ENCODE results near the gene JARID2. TPM values are rescaled to one million over a fixed set of nuclear protein-coding genes. Genes with fewer than 3 reads are reported as not detected.

Gene JARID2
- total RNA-seq, 4 donors from 2014 or later = 10.8 to 31.6 (median 14.3) TPM

DNA sequence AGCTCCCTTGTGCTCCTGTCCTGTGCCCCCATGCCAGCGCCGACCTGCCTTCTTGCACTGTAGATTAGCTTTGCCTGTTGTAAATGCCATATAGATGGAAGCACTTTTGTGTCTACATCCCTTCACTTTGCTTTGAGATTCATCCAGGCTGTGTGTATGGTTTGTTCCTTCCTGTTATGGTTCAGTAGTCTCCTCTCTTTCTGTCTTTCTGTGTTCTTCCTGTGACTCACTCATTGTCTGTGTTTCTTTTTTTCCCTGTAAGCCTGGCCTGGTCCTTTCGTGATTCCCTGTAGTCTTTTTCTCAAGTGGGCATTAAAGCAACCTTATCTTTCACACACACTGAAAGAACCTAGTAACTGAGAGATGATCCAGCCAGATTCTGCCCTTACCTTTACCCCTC lies 66.6 kb downstream of the JARID2 start:
- no peak for DNase-seq (ENCODE audit: low spot score)
- TF ChIP-seq CTCF (IDR thresholded peaks at IDR 0.05) = no peak
- no peak for ATAC-seq (ENCODE audit: low FRiP score)

DNA sequence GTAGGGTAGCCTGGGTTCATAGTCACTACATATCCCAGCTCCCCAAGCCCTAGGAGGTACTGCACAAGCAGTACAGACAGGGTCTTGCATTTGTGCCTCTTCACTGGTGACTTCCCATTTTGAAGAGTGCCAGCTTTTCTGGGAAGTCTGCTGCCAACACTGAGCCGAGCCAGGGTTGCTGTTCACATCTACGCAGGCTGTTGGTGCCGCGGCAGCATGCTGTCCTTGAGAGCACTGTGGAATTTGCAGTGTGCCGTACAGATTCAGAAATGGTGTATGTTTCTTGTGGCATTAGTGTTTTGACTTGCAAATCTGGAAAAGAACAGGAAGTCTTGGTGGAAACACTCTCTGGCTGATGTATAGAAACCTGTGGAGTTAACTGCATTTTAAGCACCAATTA lies 67.5 kb downstream of the JARID2 start:
- ATAC-seq (ENCODE audit: low FRiP score) (no peak), DNase-seq (ENCODE audit: low spot score) (no peak)
- TF ChIP-seq CTCF (IDR thresholded peaks at IDR 0.05) = no peak

GRCh38 chr6:15316754-15317153 lies 70.9 kb downstream of the JARID2 start:
- TF ChIP-seq CTCF (IDR thresholded peaks at IDR 0.05) = no peak
- no peak for ATAC-seq (ENCODE audit: low FRiP score)
- DNase-seq (ENCODE audit: low spot score) = no peak

GRCh38 chr6:15317251-15317650 lies 71.4 kb downstream of the JARID2 start:
- ATAC-seq (ENCODE audit: low FRiP score) = no peak

DNA sequence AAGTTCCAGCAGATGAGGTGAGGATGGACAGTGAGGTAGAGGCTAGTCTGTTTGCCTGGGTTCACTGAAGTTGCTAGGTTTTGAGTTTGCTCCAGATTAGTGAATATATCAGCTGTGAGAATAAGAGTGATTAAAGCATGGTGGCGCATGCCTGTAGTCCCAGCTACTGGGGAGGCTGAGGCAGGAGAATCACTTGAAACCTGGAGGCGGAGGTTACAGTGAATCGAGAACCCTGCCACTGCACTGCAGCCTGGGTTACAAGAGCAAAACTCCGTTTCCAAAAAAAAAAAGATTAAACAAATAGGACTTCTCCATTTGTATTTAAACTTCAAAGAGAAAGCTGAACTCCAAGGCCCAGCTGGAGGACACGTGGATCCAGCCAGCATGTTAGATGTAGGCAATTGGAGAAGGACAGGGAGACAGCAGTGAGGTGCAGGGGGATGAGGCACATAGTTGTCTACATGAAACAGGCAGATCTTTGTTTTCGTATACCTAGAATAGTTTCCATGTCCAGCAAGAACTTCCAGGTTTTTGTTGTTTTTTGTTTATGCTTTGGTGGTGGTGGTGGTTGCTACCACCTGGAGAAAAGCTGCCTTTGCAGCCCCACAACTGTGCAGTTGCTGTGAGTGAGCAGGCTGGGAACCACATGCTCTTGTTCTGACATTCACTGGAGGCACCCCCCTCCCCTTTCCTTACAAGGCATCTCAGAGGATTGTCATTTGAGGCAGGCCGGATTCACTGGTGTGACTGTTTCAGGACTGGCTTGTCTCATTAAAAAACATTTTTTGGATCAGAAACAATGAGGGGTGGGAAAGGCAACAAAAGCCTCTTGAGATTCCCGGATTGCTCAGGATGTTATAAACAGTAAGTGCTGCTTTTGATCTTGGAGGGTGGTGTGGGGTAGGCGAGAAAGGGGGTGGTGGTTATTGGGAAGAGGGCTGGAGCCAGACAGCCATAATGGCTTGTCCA lies 72.3 kb downstream of the JARID2 start:
- TF ChIP-seq CTCF (IDR thresholded peaks at IDR 0.05) = no peak
- DNase-seq (ENCODE audit: low spot score) (no peak), ATAC-seq (ENCODE audit: low FRiP score) (no peak)

More at GRCh38 chr6:15317251-15317650, 71.4 kb downstream of the JARID2 start:
- DNase-seq (ENCODE audit: low spot score) = no peak
- TF ChIP-seq CTCF (IDR thresholded peaks at IDR 0.05) = no peak

- TF ChIP-seq CTCF (IDR thresholded peaks at IDR 0.05) = no peak
- ATAC-seq (ENCODE audit: low FRiP score) (no peak), DNase-seq (ENCODE audit: low spot score) (no peak)
Observed at GRCh38 chr6:15319677-15320076, 73.8 kb downstream of the JARID2 start.

GRCh38 chr6:15320693-15321092 lies 74.8 kb downstream of the JARID2 start:
- no peak for TF ChIP-seq CTCF (IDR thresholded peaks at IDR 0.05)
- DNase-seq (ENCODE audit: low spot score) (no peak), ATAC-seq (ENCODE audit: low FRiP score) (no peak)
